HG02981 (cell line): ENCODE data around the gene ABCC9.
"Not testable (repeated sequence)": the region's sequence is repeated elsewhere in the genome, so short reads cannot be mapped to it uniquely, and the experiment has no call there.

Source experiments
- ATAC-seq: cut with Tn5 transposase; IDR thresholded peaks from one replicate; pipeline ENCODE4 v1.9.1; 2021; ENCODE audit warnings: mild to moderate bottlenecking, moderate library complexity; ENCODE audit not compliant: unreplicated experiment

ABCC9 gene

GRCh38 chr12:21819678-21820077 is 121.5 kb downstream of the ABCC9 start:
- no peak for ATAC-seq

- no peak for ATAC-seq
Observed at GRCh38 chr12:21819236-21819635, 122.0 kb downstream of the ABCC9 start.

- ATAC-seq: no peak
Observed at GRCh38 chr12:21818627-21819026, 122.6 kb downstream of the ABCC9 start.

GRCh38 chr12:21815306-21816062 is 125.7 kb downstream of the ABCC9 start:
- ATAC-seq: no peak

GRCh38 chr12:21814814-21815213 is 126.4 kb downstream of the ABCC9 start:
- ATAC-seq: no peak

GRCh38 chr12:21814327-21814726 is 126.9 kb downstream of the ABCC9 start:
- ATAC-seq: no peak

GRCh38 chr12:21813751-21814150 is 127.5 kb downstream of the ABCC9 start:
- no peak for ATAC-seq

GRCh38 chr12:21813125-21813524 is 128.1 kb downstream of the ABCC9 start:
- ATAC-seq: no peak

- ATAC-seq: not testable (repeated sequence)
Observed at GRCh38 chr12:21812340-21812739, 128.9 kb downstream of the ABCC9 start.

- ATAC-seq: no peak
Observed at GRCh38 chr12:21809100-21809499, 132.1 kb downstream of the ABCC9 start.

GRCh38 chr12:21806255-21806654 is 135.0 kb downstream of the ABCC9 start:
- ATAC-seq: no peak

GRCh38 chr12:21801522-21802288 is 139.5 kb downstream of the ABCC9 start:
- no peak for ATAC-seq

- ATAC-seq: no peak
Observed at GRCh38 chr12:21800011-21800410, 141.2 kb downstream of the ABCC9 start.

GRCh38 chr12:21797539-21797938 is 143.7 kb downstream of the ABCC9 start:
- no peak for ATAC-seq

GRCh38 chr12:21795648-21796328 is 145.4 kb downstream of the ABCC9 start:
- no peak for ATAC-seq

GRCh38 chr12:21794807-21795595 is 146.2 kb downstream of the ABCC9 start:
- ATAC-seq: not testable (repeated sequence)

GRCh38 chr12:21789687-21790086 is 151.5 kb downstream of the ABCC9 start:
- not testable (repeated sequence) for ATAC-seq

- no peak for ATAC-seq
Observed at GRCh38 chr12:21788089-21788983, 152.9 kb downstream of the ABCC9 start.

- ATAC-seq: no peak
Observed at GRCh38 chr12:21786041-21786531, 155.1 kb downstream of the ABCC9 start.

- not testable (repeated sequence) for ATAC-seq
Observed at GRCh38 chr12:21782723-21783122, 158.5 kb downstream of the ABCC9 start.
